Endodermal cell (in vitro differentiated cells): ENCODE measurements around the gene NRXN3. TPM values are rescaled to one million over a fixed set of nuclear protein-coding genes. Genes with fewer than 3 reads are reported as not detected.

Experiments
- DNase-seq: peaks from one replicate; pipeline ENCODE4 v3.0.0-alpha.2; 2017
- H3K27ac ChIP-seq: 2 replicates; pipeline ENCODE4 v1.5.1; 2013; ENCODE audit warnings: mild to moderate bottlenecking, low read depth, low read length, moderate library complexity
- H3K27me3 ChIP-seq: 2 replicates; pipeline ENCODE4 v1.6.1; 2013; ENCODE audit warnings: mild to moderate bottlenecking, low read length, moderate library complexity; ENCODE audit not compliant: insufficient read depth, control insufficient read depth, poor library complexity, severe bottlenecking
- H3K36me3 ChIP-seq: 2 replicates; pipeline ENCODE4 v1.7.0; 2013; ENCODE audit warnings: mild to moderate bottlenecking, low read length, moderate library complexity; ENCODE audit not compliant: control insufficient read depth, insufficient read depth
- H3K4me1 ChIP-seq: one replicate; pipeline ENCODE4 v1.7.0; 2013; ENCODE audit warnings: low read length; ENCODE audit not compliant: control insufficient read depth, insufficient read depth
- H3K4me3 ChIP-seq: 2 replicates; pipeline ENCODE4 v1.5.1; 2013; ENCODE audit warnings: mild to moderate bottlenecking, low read length, moderate library complexity
- H3K9ac ChIP-seq: 2 replicates; pipeline ENCODE4 v1.6.1; 2013; ENCODE audit warnings: mild to moderate bottlenecking, low read length, moderate library complexity; ENCODE audit not compliant: poor library complexity, severe bottlenecking; ENCODE audit errors: extremely low read depth
- H3K9me3 ChIP-seq: 2 replicates; pipeline ENCODE4 v1.6.1; 2013; ENCODE audit warnings: mild to moderate bottlenecking, low read length, moderate library complexity; ENCODE audit not compliant: control insufficient read depth
- H3K27ac Mint-ChIP-seq: 2 replicates; pipeline ENCODE4 v1.8.0; 2020; ENCODE audit warnings: mixed read lengths
- H3K27me3 Mint-ChIP-seq: 2 replicates; pipeline ENCODE4 v1.8.0; 2021; ENCODE audit warnings: mild to moderate bottlenecking, mixed read lengths; ENCODE audit not compliant: insufficient read depth
- H3K36me3 Mint-ChIP-seq: 2 replicates; pipeline ENCODE4 v1.8.0; 2020; ENCODE audit warnings: low read depth, mixed read lengths
- H3K4me1 Mint-ChIP-seq: 2 replicates; pipeline ENCODE4 v1.8.0; 2020; ENCODE audit warnings: mixed read lengths
- H3K4me3 Mint-ChIP-seq: 2 replicates; pipeline ENCODE4 v1.8.0; 2020; ENCODE audit warnings: mild to moderate bottlenecking, moderate library complexity, mixed read lengths
- H3K9me3 Mint-ChIP-seq: 2 replicates; pipeline ENCODE4 v1.8.0; 2020; ENCODE audit warnings: mild to moderate bottlenecking, mixed read lengths
- WGBS, 2 experiments: methylation state at CpG; one replicate each; pipeline versions ENCODE4 v1.1.5 to v1.1.7; 2013; ENCODE audit warnings: missing lambda C conversion rate in 2 of 2, mixed read lengths in 1 of 2; ENCODE audit not compliant: insufficient coverage in 1 of 2, insufficient read length in 1 of 2; 5-methylcytosine and 5-hydroxymethylcytosine counted together
- total RNA-seq, 2 donors: library from RNA; stranded (reverse); fragmentation: NEBNext Ultra II Directional in 1 of 2; extraction: Animal tissue kit (Norgen Biotek cat#: 25700) in 1 of 2; gene quantifications; 2 replicates in 1 of 2; 3 replicates in 1 of 2; pipeline ENCODE4 v1.2.1, GENCODE V29; 2021
- TF ChIP-seq, protein P1 (sequence below): fragments of 200-600 bp; sonication (generic); conservative IDR thresholded peaks from 2 replicates; pipeline ENCODE4 v1.5.0; 2021; ENCODE audit warnings: antibody characterized with exemption, mild to moderate bottlenecking

Gene NRXN3
- total RNA-seq, 2 donors from 2014 or later, result 20.9 to 21.4 TPM

DNA sequence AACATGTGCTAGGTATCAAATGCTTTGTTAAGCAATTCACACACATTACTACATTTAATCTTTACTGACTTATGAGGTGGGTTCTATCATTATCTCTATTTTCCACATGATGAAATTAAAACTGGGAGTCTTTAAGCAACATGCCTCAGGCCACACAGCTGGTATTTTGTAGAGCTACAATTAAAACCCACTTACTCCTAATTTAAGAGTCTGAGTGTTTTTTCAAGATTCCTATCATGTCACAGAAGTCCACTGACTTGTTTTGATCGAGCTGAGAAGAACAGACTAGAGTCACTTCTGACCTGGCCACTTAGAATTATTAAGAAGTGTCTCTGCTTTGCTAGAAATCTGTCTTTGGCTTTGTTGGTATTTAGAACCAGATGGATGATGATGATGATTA lies 670.7 kb downstream of the NRXN3 start:
- Histone ChIP-seq H3K4me3 (no peak overlapping the region), H3K9me3 (peaks cover 8% of the 10 kb centered on the region), H3K9ac (no peak overlapping the region), H3K27me3 (no peaks in the 10 kb centered on the region), H3K36me3 (no peaks in the 10 kb centered on the region), H3K27ac (no peak overlapping the region), H3K4me1 (no peaks in the 10 kb centered on the region)
- H3K4me3 Mint-ChIP-seq, result no peak overlapping the region
- WGBS, 2 experiments, result 80 to 100% methylated on average over 1 of the region's 1 CpG
- no peak for DNase-seq
- peaks cover 18% of the 10 kb centered on the region for H3K9me3 Mint-ChIP-seq
- TF ChIP-seq, protein P1, sequence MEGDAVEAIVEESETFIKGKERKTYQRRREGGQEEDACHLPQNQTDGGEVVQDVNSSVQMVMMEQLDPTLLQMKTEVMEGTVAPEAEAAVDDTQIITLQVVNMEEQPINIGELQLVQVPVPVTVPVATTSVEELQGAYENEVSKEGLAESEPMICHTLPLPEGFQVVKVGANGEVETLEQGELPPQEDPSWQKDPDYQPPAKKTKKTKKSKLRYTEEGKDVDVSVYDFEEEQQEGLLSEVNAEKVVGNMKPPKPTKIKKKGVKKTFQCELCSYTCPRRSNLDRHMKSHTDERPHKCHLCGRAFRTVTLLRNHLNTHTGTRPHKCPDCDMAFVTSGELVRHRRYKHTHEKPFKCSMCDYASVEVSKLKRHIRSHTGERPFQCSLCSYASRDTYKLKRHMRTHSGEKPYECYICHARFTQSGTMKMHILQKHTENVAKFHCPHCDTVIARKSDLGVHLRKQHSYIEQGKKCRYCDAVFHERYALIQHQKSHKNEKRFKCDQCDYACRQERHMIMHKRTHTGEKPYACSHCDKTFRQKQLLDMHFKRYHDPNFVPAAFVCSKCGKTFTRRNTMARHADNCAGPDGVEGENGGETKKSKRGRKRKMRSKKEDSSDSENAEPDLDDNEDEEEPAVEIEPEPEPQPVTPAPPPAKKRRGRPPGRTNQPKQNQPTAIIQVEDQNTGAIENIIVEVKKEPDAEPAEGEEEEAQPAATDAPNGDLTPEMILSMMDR, result no peak
- peaks cover 3% of the 10 kb centered on the region for H3K4me1 Mint-ChIP-seq
- no peaks in the 10 kb centered on the region for H3K36me3 Mint-ChIP-seq
- no peak overlapping the region for H3K27ac Mint-ChIP-seq
- peaks cover 8% of the 10 kb centered on the region for H3K27me3 Mint-ChIP-seq

DNA sequence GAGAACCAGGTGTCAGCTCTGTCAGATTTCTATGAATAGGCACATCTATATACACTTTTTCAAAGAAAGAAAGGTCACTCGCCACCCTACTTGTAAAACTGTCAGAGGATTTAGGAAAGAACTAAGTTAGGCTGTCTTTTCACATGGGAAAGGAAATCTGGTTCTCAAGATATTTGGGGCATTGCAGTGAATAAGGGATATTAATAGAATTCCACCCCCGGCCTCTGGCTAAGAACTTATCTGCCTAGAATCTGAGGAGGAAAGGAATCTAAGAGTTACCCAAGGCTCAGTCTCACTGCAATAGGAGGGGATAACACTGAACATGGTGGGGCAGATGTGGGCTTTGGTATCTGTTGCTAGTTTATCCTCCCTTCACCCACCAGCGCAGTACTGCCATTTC lies 677.6 kb downstream of the NRXN3 start:
- Histone ChIP-seq H3K9ac (no peak overlapping the region), H3K27ac (no peak overlapping the region), H3K27me3 (no peaks in the 10 kb centered on the region), H3K4me1 (peaks cover 5% of the 10 kb centered on the region), H3K4me3 (no peak overlapping the region), H3K9me3 (peaks cover 4% of the 10 kb centered on the region), H3K36me3 (no peaks in the 10 kb centered on the region)
- 95 to 100% methylated on average over 1 to 3 of the region's 3 CpGs for WGBS, 2 experiments
- Mint-ChIP-seq H3K27me3 (no peaks in the 10 kb centered on the region), H3K36me3 (no peaks in the 10 kb centered on the region), H3K27ac (no peak overlapping the region), H3K9me3 (peaks cover 8% of the 10 kb centered on the region), H3K4me3 (no peak overlapping the region), H3K4me1 (peaks cover 31% of the 10 kb centered on the region)
- DNase-seq, result no peak
- TF ChIP-seq, protein P1, result no peak

DNA sequence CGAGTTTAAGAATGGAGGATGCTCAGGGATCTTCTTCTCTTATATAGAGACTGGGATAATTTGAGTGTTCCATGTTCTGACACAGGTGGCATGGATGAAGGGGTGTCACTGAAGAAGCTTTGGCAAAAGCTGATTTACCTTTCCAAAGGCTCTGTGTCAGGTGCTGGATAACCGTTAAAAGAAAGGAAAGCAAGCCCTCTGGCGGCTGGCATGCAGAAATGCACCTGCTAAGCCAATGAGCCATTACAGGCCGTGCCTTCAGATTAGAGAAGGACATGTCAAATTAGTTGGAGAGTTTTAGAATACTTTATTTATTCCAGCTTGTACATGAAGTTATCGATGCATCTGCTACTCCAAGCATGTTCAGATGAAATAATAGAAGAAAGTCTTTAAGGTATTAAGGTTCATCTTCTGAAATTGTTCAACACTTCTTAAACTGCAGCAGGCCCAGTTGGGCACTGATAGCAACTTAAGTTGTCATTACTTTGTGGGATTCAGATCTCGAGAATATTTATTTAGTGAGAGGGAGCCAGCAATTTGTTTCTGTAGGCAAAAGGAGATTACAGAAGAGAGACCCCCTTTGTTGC lies 678.2 kb downstream of the NRXN3 start:
- Mint-ChIP-seq H3K4me3 (no peak overlapping the region), H3K9me3 (peaks cover 3% of the 10 kb centered on the region), H3K36me3 (no peaks in the 10 kb centered on the region), H3K4me1 (peaks cover 31% of the 10 kb centered on the region), H3K27ac (no peak overlapping the region), H3K27me3 (no peaks in the 10 kb centered on the region)
- no peaks in the 10 kb centered on the region for H3K36me3 ChIP-seq
- no peaks in the 10 kb centered on the region for H3K27me3 ChIP-seq
- DNase-seq, result peak; percentile 87
- 32 to 39% methylated on average over 3 to 6 of the region's 6 CpGs for WGBS, 2 experiments
- peaks cover 5% of the 10 kb centered on the region for H3K4me1 ChIP-seq
- no peak overlapping the region for H3K27ac ChIP-seq
- TF ChIP-seq, protein P1, result peak; percentile 98
- H3K4me3 ChIP-seq, result no peak overlapping the region
- H3K9ac ChIP-seq, result no peak overlapping the region
- peaks cover 2% of the 10 kb centered on the region for H3K9me3 ChIP-seq
